GM19438 (cell line): Measurements from ENCODE around the gene TNFRSF14.
"Not testable (repeated sequence)": the region's sequence is repeated elsewhere in the genome, so short reads cannot be mapped to it uniquely, and the experiment has no call there.

Experiments
- ATAC-seq: cut with Tn5 transposase; IDR thresholded peaks from one replicate; pipeline ENCODE4 v1.9.1; 2021; ENCODE audit warnings: low read depth; ENCODE audit not compliant: unreplicated experiment

TNFRSF14 gene

GRCh38 chr1:2551544-2551943 is 4.6 kb upstream of the TNFRSF14 start:
- not testable (repeated sequence) for ATAC-seq

- no peak for ATAC-seq
Measured at GRCh38 chr1:2552189-2552588, 4.0 kb upstream of the TNFRSF14 start.

- ATAC-seq, result not testable (repeated sequence)
Measured at GRCh38 chr1:2553076-2553475, 3.1 kb upstream of the TNFRSF14 start.

- ATAC-seq, result no peak
Measured at GRCh38 chr1:2553871-2554620, 2.1 kb upstream of the TNFRSF14 start.

GRCh38 chr1:2554621-2555387 is 1.4 kb upstream of the TNFRSF14 start:
- no peak for ATAC-seq

- ATAC-seq, result peak; percentile 36
Measured at GRCh38 chr1:2555634-2556276, 416 bp upstream of the TNFRSF14 start.

- ATAC-seq, result peak; percentile 19
Measured at GRCh38 chr1:2556678-2557481, 709 bp downstream of the TNFRSF14 start.

- no peak for ATAC-seq
Measured at GRCh38 chr1:2557482-2558400, 1.6 kb downstream of the TNFRSF14 start.

GRCh38 chr1:2558420-2558819 is 2.2 kb downstream of the TNFRSF14 start:
- no peak for ATAC-seq

GRCh38 chr1:2558861-2559260 is 2.7 kb downstream of the TNFRSF14 start:
- ATAC-seq, result no peak

GRCh38 chr1:2559509-2560298 is 3.5 kb downstream of the TNFRSF14 start:
- ATAC-seq, result no peak

GRCh38 chr1:2560299-2561073 is 4.3 kb downstream of the TNFRSF14 start:
- no peak for ATAC-seq

- ATAC-seq, result no peak
Measured at GRCh38 chr1:2561446-2561845, 5.3 kb downstream of the TNFRSF14 start.

- no peak for ATAC-seq
Measured at GRCh38 chr1:2561898-2562895, 6.0 kb downstream of the TNFRSF14 start.

- ATAC-seq, result no peak
Measured at GRCh38 chr1:2563205-2563604, 7.0 kb downstream of the TNFRSF14 start.

GRCh38 chr1:2564006-2564814 is 8.0 kb downstream of the TNFRSF14 start:
- ATAC-seq, result no peak
